Aorta (tissue), 5 donors: ENCODE results near the gene APOO. TPM values are rescaled to one million over a fixed set of nuclear protein-coding genes. Genes with fewer than 3 reads are reported as not detected.
"Not testable (repeated sequence)": the region's sequence is repeated elsewhere in the genome, so short reads cannot be mapped to it uniquely, and the experiment has no call there.

Experiments used
- ATAC-seq: fragments of 200-7000 bp; cut with Tn5 transposase; one replicate; pipeline ENCODE4 v1.9.1; 2022; ENCODE audit warnings: moderate library complexity; ENCODE audit not compliant: low FRiP score
- DNase-seq, 2 donors: peaks; one replicate each; pipeline ENCODE4 v3.0.0-alpha.2; 2020
- H3K27ac ChIP-seq, 2 donors: one replicate each; pipeline ENCODE4 v1.5.1; 2013; ENCODE audit warnings: low read length in 2 of 2, mild to moderate bottlenecking in 2 of 2, moderate library complexity in 2 of 2, control low read depth in 1 of 2, inconsistent platforms in 1 of 2, low read depth in 1 of 2
- H3K27me3 ChIP-seq, 2 donors: one replicate each; pipeline ENCODE4 v1.6.1; 2013; ENCODE audit warnings: control low read depth in 1 of 2, low read length in 1 of 2, mild to moderate bottlenecking in 1 of 2, moderate library complexity in 1 of 2; ENCODE audit not compliant: insufficient read depth in 2 of 2, control insufficient read depth in 1 of 2
- H3K36me3 ChIP-seq, 2 donors: one replicate each; pipeline ENCODE4 v1.6.1; 2013; ENCODE audit warnings: control low read depth in 1 of 2, low read length in 1 of 2, mild to moderate bottlenecking in 1 of 2; ENCODE audit not compliant: insufficient read depth in 2 of 2, control insufficient read depth in 1 of 2
- H3K4me1 ChIP-seq, 2 donors: one replicate each; pipeline ENCODE4 v1.6.1; 2013; ENCODE audit warnings: low read length in 2 of 2, control low read depth in 1 of 2, mild to moderate bottlenecking in 1 of 2, moderate library complexity in 1 of 2; ENCODE audit not compliant: insufficient read depth in 2 of 2, control insufficient read depth in 1 of 2
- H3K4me3 ChIP-seq, 2 donors: one replicate each; pipeline ENCODE4 v1.5.1; 2013; ENCODE audit warnings: low read length in 2 of 2, control low read depth in 1 of 2, mild to moderate bottlenecking in 1 of 2
- H3K9me3 ChIP-seq: one replicate; pipeline ENCODE4 v1.6.1; 2013; ENCODE audit warnings: mild to moderate bottlenecking, low read length; ENCODE audit not compliant: control insufficient read depth
- WGBS, 2 donors: extraction: QIAGEN DNeasy Blood & Tissue Kit; methylation state at CpG; one replicate each; pipeline ENCODE4 v1.1.7; 2013; 5-methylcytosine and 5-hydroxymethylcytosine counted together
- intact Hi-C, 2 donors: fragments of 100-400 bp; cut with DNase I; formaldehyde crosslinking; loops; one replicate each; pipeline versions ENCODE4 v1.14.2 to v1.15.0; 2022
- polyA plus RNA-seq, 2 donors: library from polyadenylated mRNA; stranded (reverse); fragments of 200-250 nt; gene quantifications; one replicate each; pipeline ENCODE4 v1.2.3, GENCODE V29; 2013
- total RNA-seq, 2 donors: library from RNA; stranded (reverse); fragmentation: NEBNext Ultra II Directional; extraction: Animal tissue kit (Norgen Biotek cat#: 25700); gene quantifications; one replicate each; pipeline ENCODE4 v1.2.1, GENCODE V29; 2021
- donor health status: healthy with polysubstance abuse.
- donor health status: Bipolar disorder and iron deficiency.
- donor health status: DM: no; HTN: no; CAD: no.
- donor health status: DM: no; HTN: no; CAD: no.
- donor health status: DM: yes; HTN: yes; CAD: no.

APOO gene
- total and polyA plus RNA-seq, 4 donors = 4.6 to 12.7 (median 7.2) TPM

DNA sequence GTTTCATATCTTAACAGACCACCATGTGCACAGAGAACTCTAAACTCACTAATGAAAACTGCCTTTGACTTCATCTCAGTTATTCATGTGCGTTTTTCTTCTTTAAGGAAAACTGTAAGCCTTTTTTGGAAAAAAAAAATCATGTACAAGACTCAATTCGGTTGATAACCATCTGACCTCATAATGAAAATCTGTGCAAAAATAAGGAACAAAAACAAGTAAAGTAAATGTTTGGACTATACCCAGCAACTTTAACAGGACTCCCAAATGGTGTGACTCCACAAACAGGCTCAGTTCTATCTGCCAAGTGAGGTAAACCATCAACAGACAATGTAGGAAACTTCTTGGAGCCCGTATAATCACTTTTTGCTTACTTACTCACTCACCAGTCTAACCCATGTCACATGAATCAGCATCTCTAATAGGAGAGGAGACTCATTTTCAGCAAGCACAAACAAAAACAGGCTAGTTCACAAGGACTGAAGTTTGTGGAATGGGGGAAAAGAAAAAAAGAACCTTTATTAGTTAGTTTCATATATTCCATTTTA, 9.3 kb downstream of the APOO start:
- 12 to 24% methylated on average over 3 of the region's 3 CpGs for WGBS, 2 donors
- Histone ChIP-seq H3K36me3 (no peaks in the 10 kb centered on the region), H3K4me1 (no peaks in the 10 kb centered on the region), H3K27me3 (no peaks in the 10 kb centered on the region), H3K4me3 (no peak overlapping the region), H3K9me3 (no peaks in the 10 kb centered on the region), H3K27ac (no peak overlapping the region)
- DNase-seq = no peak
- no peak for ATAC-seq
- intact Hi-C loops = loop anchor here in 1 of 2 donors (5.0 kb wide), 1 partner anchor 96 kb away; no protein-coding TSS in a partner anchor

DNA sequence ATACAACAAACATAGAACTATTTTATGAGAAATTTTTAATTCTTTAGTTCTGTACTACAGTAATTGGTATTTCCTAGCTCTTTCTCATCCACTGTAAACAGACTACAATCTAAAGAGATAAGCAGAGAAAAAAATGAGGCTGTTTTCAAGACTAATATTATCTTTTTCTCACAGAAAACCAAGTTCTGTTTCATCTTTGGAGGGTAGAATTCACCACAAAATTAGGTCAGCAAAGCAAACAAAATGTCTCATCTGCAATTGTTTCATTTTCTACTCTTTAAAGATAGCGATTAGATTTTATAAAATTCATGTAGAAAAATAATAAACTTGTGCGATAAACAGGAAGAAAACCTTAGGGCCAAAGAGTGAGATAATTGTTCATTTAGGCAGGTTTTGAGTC, 10.8 kb downstream of the APOO start:
- DNase-seq (no peak), ATAC-seq (no peak)
- H3K27ac ChIP-seq = no peak overlapping the region
- H3K4me1 ChIP-seq = no peaks in the 10 kb centered on the region
- 10 to 34% methylated on average over 2 of the region's 2 CpGs for WGBS, 2 donors
- H3K36me3 ChIP-seq = no peaks in the 10 kb centered on the region
- intact Hi-C loops = loop anchor here in 1 of 2 donors (5.0 kb wide), 1 partner anchor 95 kb away; no protein-coding TSS in a partner anchor
- no peaks in the 10 kb centered on the region for H3K27me3 ChIP-seq
- no peaks in the 10 kb centered on the region for H3K9me3 ChIP-seq
- no peak overlapping the region for H3K4me3 ChIP-seq

DNA sequence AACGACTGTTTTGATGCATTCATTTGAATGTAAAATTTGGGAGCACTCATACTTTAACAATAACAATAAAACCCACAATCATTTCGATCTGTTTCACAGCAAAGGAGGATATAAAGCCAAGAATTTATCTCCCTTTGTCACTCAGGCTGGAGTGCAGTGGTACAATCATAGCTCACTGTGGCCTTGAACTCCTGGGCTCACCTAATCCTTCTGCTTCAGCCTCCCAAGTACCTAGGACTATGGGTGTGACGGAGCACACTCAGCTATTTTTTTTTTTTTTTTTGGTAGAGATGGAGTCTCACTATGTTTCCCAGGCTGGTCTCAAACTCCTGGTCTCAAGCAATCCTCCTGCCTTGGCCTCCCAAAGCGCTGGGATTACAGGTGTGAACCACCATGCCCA, 11.2 kb downstream of the APOO start:
- not testable (repeated sequence) for H3K4me1 ChIP-seq, H3K9me3 ChIP-seq, H3K27me3 ChIP-seq, DNase-seq, H3K36me3 ChIP-seq, H3K27ac ChIP-seq, H3K4me3 ChIP-seq, ATAC-seq
- intact Hi-C loops = loop anchor here in 1 of 2 donors (5.0 kb wide), 1 partner anchor 94 kb away; no protein-coding TSS in a partner anchor
- WGBS, 2 donors = 59 to 81% methylated on average over 4 of the region's 4 CpGs

GRCh38 chrX:23894993-23895392, 12.7 kb downstream of the APOO start:
- DNase-seq, H3K4me1 ChIP-seq, H3K36me3 ChIP-seq, H3K27me3 ChIP-seq, H3K27ac ChIP-seq, H3K4me3 ChIP-seq, H3K9me3 ChIP-seq, ATAC-seq: not testable (repeated sequence)
- intact Hi-C loops = loop anchor here in 1 of 2 donors (5.0 kb wide), 1 partner anchor 93 kb away; no protein-coding TSS in a partner anchor
- 96 to 100% methylated on average over 6 of the region's 6 CpGs for WGBS, 2 donors

GRCh38 chrX:23890933-23891332, 16.8 kb downstream of the APOO start:
- WGBS, 2 donors = 88 to 100% methylated on average over 4 of the region's 4 CpGs
- ATAC-seq = no peak

DNA sequence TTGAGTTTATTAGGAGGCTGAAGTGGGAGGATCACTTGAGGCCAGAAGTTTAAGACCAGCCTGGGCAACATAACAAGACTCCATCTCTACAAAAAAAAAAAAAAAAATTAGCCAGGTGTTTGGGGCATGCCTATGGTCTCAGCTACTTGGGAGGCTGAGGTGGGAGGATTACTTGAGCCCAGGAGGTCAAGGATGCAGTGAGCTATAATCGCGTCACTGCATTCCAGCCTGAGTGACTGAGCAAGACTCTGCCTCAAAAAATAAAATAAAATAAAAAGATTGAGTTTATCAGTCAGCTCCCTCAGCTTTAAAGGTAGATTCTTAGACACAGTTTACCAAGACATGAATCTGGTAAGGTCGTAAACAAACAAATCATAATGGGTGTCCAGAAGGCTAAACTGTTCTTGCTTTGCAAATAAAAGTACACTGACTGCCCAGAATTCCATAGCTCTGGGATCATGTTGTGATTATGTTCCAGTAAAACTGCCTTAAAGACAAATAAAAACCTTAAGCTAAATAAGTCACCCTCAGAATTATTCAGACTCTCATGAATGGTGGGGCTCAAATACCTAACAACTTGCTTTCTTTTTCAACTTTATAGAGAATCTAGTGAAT, 18.7 kb downstream of the APOO start:
- Histone ChIP-seq H3K27ac (peak overlapping the region in 1 of 2 donors; percentile 43), H3K27me3 (no peaks in the 10 kb centered on the region), H3K4me1 (no peaks in the 10 kb centered on the region), H3K4me3 (no peak overlapping the region), H3K9me3 (no peaks in the 10 kb centered on the region), H3K36me3 (no peaks in the 10 kb centered on the region)
- WGBS, 2 donors = 51 to 58% methylated on average over 3 of the region's 3 CpGs
- DNase-seq (no peak), ATAC-seq (no peak)
- intact Hi-C loops = no loop called here

More at GRCh38 chrX:23890933-23891332, 16.8 kb downstream of the APOO start:
- no peaks in the 10 kb centered on the region for H3K27me3 ChIP-seq
- no peak for DNase-seq
- H3K9me3 ChIP-seq = no peaks in the 10 kb centered on the region
- no peaks in the 10 kb centered on the region for H3K4me1 ChIP-seq
- H3K36me3 ChIP-seq = no peaks in the 10 kb centered on the region
- no peak overlapping the region for H3K27ac ChIP-seq
- no peak overlapping the region for H3K4me3 ChIP-seq
- intact Hi-C loops = no loop called here

DNA sequence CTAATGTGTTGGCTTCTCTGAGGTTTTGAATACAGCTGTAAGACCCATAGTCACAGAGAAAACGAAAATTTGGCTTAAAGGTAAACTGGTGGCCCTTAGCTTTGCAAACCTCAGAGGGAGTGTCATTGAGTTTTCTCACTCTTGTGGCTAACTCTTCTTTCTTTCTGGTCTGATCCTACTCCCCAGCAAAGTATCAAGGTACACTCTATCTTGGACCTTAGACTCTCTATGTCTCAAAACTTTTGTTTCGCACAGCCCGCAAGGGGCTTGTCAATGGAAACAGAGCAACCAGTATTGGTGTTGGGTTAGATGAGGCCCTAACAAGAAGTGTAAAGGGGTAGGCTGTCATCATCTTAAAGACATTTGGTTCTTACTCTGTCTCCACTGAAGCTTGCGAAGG, 19.8 kb downstream of the APOO start:
- ATAC-seq (no peak), DNase-seq (no peak)
- Histone ChIP-seq H3K27me3 (no peaks in the 10 kb centered on the region), H3K9me3 (no peaks in the 10 kb centered on the region), H3K27ac (no peak overlapping the region), H3K4me3 (no peak overlapping the region), H3K4me1 (peaks cover 0 to 3% of the 10 kb centered on the region in 2 donors), H3K36me3 (no peaks in the 10 kb centered on the region)
- 83 to 97% methylated on average over 4 of the region's 4 CpGs for WGBS, 2 donors
- intact Hi-C loops = no loop called here

GRCh38 chrX:23887451-23887850, 20.3 kb downstream of the APOO start:
- H3K4me3 ChIP-seq = no peak overlapping the region
- ATAC-seq (no peak), DNase-seq (no peak)
- no peaks in the 10 kb centered on the region for H3K9me3 ChIP-seq
- 84 to 90% methylated on average over 6 of the region's 6 CpGs for WGBS, 2 donors
- no peaks in the 10 kb centered on the region for H3K27me3 ChIP-seq
- H3K36me3 ChIP-seq = no peaks in the 10 kb centered on the region
- H3K4me1 ChIP-seq = peaks cover 0 to 3% of the 10 kb centered on the region in 2 donors
- intact Hi-C loops = no loop called here
- no peak overlapping the region for H3K27ac ChIP-seq

GRCh38 chrX:23885803-23886202, 21.9 kb downstream of the APOO start:
- Histone ChIP-seq H3K4me3 (no peak overlapping the region), H3K36me3 (no peaks in the 10 kb centered on the region), H3K27ac (no peak overlapping the region), H3K4me1 (peaks cover 0 to 3% of the 10 kb centered on the region in 2 donors), H3K9me3 (no peaks in the 10 kb centered on the region), H3K27me3 (no peaks in the 10 kb centered on the region)
- intact Hi-C loops = no loop called here
- no peak for ATAC-seq
- 38 to 50% methylated on average over 3 of the region's 3 CpGs for WGBS, 2 donors
- DNase-seq = no peak
